ENCODE results near the gene POGLUT2.

DNA sequence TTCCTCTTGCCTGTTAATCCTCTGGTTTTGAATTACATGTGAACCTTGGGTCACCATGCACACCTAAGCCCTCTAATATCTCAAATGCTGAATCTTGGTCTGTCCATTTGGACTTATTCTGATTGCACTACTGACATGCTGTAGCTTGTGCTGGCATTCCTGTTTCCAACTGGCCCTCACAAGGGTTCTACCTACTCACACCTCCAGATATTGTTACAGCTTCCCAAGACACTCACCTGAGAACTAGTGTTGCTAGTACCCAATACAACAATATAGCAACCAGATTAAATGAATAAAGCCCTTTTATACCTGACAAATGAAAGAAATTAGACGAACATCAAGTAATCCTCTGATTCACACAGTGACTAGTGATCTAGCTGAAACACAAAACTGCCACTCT is 41.8 kb downstream of the POGLUT2 start:
- TF ChIP-seq, protein P1, sequence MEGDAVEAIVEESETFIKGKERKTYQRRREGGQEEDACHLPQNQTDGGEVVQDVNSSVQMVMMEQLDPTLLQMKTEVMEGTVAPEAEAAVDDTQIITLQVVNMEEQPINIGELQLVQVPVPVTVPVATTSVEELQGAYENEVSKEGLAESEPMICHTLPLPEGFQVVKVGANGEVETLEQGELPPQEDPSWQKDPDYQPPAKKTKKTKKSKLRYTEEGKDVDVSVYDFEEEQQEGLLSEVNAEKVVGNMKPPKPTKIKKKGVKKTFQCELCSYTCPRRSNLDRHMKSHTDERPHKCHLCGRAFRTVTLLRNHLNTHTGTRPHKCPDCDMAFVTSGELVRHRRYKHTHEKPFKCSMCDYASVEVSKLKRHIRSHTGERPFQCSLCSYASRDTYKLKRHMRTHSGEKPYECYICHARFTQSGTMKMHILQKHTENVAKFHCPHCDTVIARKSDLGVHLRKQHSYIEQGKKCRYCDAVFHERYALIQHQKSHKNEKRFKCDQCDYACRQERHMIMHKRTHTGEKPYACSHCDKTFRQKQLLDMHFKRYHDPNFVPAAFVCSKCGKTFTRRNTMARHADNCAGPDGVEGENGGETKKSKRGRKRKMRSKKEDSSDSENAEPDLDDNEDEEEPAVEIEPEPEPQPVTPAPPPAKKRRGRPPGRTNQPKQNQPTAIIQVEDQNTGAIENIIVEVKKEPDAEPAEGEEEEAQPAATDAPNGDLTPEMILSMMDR (IDR thresholded peaks at IDR 0.05): no peak
- no peak for TF ChIP-seq POLR2A (IDR thresholded peaks at IDR 0.05)
